HG03342 (cell line): ENCODE results near the gene DISP2.
A peak's percentile ranks its signal among the peaks of the same experiment; 100 is the strongest.

Experiments
- ATAC-seq: cut with Tn5 transposase; IDR thresholded peaks from one replicate; pipeline ENCODE4 v1.9.1; 2021; ENCODE audit warnings: mild to moderate bottlenecking, moderate library complexity; ENCODE audit not compliant: unreplicated experiment

Gene DISP2, protein sequence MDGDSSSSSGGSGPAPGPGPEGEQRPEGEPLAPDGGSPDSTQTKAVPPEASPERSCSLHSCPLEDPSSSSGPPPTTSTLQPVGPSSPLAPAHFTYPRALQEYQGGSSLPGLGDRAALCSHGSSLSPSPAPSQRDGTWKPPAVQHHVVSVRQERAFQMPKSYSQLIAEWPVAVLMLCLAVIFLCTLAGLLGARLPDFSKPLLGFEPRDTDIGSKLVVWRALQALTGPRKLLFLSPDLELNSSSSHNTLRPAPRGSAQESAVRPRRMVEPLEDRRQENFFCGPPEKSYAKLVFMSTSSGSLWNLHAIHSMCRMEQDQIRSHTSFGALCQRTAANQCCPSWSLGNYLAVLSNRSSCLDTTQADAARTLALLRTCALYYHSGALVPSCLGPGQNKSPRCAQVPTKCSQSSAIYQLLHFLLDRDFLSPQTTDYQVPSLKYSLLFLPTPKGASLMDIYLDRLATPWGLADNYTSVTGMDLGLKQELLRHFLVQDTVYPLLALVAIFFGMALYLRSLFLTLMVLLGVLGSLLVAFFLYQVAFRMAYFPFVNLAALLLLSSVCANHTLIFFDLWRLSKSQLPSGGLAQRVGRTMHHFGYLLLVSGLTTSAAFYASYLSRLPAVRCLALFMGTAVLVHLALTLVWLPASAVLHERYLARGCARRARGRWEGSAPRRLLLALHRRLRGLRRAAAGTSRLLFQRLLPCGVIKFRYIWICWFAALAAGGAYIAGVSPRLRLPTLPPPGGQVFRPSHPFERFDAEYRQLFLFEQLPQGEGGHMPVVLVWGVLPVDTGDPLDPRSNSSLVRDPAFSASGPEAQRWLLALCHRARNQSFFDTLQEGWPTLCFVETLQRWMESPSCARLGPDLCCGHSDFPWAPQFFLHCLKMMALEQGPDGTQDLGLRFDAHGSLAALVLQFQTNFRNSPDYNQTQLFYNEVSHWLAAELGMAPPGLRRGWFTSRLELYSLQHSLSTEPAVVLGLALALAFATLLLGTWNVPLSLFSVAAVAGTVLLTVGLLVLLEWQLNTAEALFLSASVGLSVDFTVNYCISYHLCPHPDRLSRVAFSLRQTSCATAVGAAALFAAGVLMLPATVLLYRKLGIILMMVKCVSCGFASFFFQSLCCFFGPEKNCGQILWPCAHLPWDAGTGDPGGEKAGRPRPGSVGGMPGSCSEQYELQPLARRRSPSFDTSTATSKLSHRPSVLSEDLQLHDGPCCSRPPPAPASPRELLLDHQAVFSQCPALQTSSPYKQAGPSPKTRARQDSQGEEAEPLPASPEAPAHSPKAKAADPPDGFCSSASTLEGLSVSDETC (N-terminal part only)

DNA sequence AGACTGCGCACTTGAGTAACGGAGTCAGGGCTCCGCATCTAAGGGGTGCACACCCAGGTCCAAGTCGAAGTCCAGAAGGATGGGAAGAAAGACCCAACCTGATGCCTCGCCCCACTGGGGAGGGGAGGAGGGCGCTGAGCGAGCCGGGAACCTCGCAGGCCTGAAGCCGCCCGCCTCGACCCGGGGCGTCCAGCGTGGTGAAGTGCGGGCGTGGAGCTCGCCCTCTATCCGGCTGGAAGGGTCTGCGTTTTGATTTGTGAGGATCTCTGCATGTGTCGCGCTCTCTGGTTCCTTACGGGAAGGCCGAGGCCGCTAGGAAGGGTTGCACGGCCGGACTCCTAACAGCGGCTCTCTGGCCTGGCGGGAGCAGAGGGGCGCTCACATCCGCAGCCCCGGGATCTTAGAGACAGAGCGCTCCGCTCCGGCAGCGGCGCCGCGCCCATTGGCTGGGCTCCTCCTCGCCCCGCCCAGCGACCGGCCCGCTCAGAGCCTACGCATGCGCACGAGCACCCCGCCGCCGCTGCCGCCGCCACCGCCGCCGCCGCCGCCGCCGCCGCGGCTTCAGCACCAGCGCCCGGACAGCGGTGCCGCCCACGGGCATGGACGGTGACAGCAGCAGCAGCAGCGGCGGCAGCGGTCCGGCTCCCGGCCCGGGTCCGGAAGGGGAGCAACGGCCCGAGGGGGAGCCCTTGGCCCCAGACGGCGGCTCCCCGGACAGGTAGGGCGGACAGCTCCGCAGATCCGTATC is at the start of gene DISP2:
Gene DISP2 (plus strand): TSS at position 497 of the 748 bp plus-strand sequence. CDS start 103 bp downstream, at position 600.
- ATAC-seq, result peak; percentile 87

- ATAC-seq, result no peak
Measured at GRCh38 chr15:40309344-40309862, 48.6 kb upstream of the DISP2 start.

GRCh38 chr15:40310001-40310959 is 47.7 kb upstream of the DISP2 start:
- ATAC-seq, result no peak

GRCh38 chr15:40310993-40311392 is 47.0 kb upstream of the DISP2 start:
- no peak for ATAC-seq

DNA sequence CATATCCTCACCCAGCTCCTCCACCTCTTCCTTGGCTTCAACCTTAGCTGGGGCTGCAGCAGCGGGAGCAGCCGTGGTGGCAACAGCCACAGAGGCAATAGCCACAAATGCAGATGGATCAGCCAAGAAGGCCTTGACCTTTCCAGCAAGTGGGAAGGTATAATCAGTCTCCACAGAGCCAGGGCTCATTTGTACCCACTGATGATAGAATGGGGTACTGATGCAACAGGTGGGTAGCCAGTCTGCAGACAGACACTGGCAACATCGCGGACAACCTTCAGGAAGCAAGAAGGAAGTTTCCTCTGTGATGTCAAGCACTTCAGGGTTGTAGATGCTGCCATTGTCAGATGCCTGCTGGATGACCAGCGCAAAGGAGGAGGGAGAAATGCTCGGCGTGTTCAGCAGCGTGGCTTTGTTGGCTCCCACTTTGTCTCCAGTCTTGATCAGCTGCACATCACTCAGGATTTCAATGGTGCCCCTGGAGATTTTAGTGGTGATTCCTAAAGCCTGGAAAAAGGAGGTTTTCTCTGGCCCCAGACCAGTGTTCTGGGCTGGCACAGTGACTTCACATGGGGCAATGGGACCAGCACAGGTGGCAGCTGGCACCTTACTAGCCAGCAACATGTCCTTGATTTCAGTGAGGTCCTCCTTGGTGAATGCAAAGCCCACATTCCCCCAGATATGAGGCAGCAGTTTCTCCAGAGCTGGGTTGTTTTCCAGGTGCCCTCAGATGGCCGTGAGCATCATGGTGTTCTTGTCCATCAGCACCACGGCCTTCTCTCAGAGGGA is 45.5 kb upstream of the DISP2 start:
- ATAC-seq, result no peak

DNA sequence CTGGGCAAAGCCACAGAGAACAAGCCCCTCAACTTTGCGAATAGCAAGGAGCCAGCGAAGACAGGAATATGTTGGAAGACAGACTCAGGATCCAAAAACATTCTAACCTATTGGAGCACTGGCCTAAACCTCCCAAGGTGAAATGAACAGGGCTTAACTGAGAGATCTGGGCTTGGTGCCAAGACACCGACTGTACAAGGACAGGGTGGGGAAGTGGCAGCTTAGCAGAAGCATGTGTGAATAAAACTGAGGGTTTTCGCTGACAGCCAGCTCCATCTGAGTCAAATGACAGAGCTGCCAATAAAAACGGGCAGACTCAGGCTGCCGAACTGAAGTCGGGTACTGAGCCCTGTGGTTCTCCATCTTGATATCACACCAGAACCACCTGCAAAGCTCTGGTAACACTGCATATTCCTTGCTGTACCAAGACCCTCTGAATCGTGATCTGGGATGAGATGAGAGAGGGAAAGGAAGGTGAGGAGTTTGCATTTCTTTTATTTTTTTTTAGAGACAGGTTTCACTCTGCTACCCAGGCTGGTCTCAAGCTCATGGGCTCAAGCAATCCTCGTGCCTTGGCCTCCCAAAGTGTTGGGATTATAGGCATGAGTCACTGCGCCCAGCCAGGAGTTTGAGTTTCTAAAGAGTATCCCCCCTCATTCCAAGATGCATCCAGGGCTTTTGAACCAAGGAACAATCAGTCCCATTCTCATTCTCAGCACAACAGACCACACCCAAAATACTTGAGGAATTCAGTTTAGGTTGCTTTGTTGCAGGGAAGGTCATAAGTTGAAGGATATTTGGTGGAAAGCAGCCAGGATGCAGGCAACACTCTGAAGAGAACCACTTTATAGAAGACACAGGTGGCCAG is 44.3 kb upstream of the DISP2 start:
- no peak for ATAC-seq

DNA sequence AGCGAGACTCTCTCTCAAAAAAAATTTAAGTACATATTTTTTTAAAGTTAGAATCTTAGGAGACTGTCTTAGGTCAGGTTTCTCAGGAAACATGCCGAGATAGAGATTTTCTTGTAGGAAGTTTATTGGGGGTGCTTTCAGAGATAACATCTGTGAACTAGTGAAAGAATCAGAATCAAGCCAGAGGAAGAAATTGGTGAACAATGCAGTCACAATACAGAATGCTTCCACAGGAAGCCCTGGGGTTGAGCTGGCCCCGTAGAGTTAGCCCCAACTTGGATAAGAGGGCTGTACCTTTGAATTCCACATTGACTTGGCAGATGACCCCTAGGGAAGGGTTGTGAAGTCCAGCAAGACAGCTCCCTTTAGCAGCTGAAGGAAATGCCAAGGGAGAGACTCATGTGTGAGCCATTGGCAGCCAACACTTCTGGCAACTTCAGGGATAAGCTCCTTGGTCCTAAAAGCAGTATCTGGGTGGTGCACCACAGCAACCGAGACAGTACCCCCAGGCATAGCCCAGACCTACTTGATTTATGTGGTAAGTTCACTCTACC is 43.2 kb upstream of the DISP2 start:
- ATAC-seq, result no peak

GRCh38 chr15:40316931-40317330 is 41.1 kb upstream of the DISP2 start:
- no peak for ATAC-seq

- no peak for ATAC-seq
Measured at GRCh38 chr15:40317580-40317979, 40.4 kb upstream of the DISP2 start.

DNA sequence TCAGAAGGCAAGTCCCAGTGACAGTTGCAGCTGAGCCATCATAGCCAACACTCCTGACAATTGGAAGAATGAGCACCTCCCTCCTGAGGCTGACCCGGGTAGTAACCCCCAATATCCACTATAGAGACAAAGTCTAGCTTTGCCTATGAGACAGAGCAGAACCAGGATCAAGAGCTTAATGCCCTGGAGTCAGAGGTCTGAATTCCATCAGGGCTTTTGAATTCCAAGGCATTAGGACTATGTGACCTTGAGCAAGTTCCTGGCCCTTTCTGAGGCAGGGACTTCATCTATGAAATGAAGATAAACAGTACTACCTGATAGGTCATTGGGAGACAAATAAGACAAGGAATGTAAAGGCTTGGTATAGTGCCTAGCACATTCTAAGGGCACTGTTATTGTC is 37.6 kb upstream of the DISP2 start:
- ATAC-seq, result no peak

GRCh38 chr15:40320931-40321371 is 37.1 kb upstream of the DISP2 start:
- no peak for ATAC-seq

GRCh38 chr15:40322531-40323238 is 35.3 kb upstream of the DISP2 start:
- no peak for ATAC-seq

DNA sequence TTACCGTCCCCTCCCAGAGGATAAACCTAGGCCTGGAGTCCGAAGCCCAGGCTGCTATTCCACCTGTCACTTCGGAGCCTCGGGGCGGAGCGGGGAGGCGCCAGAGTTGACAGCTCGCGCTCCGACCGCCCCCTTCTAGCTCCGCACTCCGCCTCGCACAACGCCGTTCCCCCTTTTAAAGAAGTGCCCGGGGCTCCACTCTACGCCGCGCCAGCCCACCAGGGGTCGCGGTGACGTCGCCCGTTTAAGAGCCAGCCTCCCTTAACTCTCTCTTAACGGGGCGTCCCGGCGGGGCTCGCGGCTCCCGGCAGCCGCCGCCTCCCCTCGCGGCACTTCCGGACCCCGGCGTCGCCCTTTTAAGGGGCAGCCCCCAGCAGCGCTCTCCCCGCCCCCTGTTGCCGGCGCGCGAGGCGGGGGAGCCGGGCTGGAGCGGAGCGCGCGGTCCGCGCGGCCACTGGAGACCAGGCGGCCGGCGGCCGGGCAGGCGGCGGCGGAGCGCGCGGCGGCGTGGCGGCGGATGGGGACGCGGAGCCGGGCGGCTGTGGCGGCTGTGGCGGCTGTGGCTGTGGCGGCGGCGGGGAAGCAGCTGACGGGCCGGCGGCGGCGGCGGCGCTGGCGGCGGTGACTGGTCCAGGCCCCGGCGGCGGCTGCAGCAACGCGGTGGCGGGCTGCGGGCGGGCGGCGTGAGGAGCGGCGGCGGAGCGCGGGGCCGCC is 34.6 kb upstream of the DISP2 start, which contains the start of gene INAFM2:
Gene INAFM2 (plus strand): TSS at position 454 of the 714 bp plus-strand sequence. CDS start 364 bp downstream, outside the sequence.
- peak; percentile 85 for ATAC-seq

- peak; percentile 1 for ATAC-seq
Measured at GRCh38 chr15:40323953-40324937, 33.8 kb upstream of the DISP2 start.
